OCI-LY1 (cell line): ENCODE results near the gene RXFP3.

ENCODE experiments used
- H2AFZ ChIP-seq: fragments of 200-600 bp; sonication (generic), shearing (Covaris generic); 2 replicates; pipeline ENCODE4 v1.6.0; 2014; ENCODE audit warnings: antibody characterized with exemption, mild to moderate bottlenecking, low read length
- H3F3A ChIP-seq: fragments of 200-600 bp; sonication (generic), shearing (Covaris generic); 2 replicates; pipeline ENCODE4 v1.6.0; 2014; ENCODE audit warnings: mild to moderate bottlenecking, antibody characterized with exemption, low read length, moderate library complexity; ENCODE audit not compliant: insufficient read depth
- H3K27ac ChIP-seq: fragments of 200-600 bp; sonication (generic); 2 replicates; pipeline ENCODE4 v1.5.1; 2014; ENCODE audit warnings: low read length, mixed run types, mild to moderate bottlenecking, low read depth; ENCODE audit not compliant: poor library complexity, severe bottlenecking
- H3K27me3 ChIP-seq: fragments of 200-600 bp; sonication (generic); 2 replicates; pipeline ENCODE4 v1.6.0; 2014; ENCODE audit warnings: antibody characterized with exemption, mild to moderate bottlenecking, low read length, moderate library complexity; ENCODE audit not compliant: insufficient read depth
- H3K36me3 ChIP-seq: fragments of 200-600 bp; sonication (generic); 2 replicates; pipeline ENCODE4 v1.6.1; 2014; ENCODE audit warnings: mild to moderate bottlenecking, antibody characterized with exemption, low read length, moderate library complexity, mixed read lengths; ENCODE audit not compliant: insufficient read depth
- H3K4me1 ChIP-seq: fragments of 200-600 bp; sonication (generic); 2 replicates; pipeline ENCODE4 v1.5.1; 2014; ENCODE audit warnings: mild to moderate bottlenecking, low read length, moderate library complexity; ENCODE audit not compliant: insufficient read depth, severe bottlenecking
- H3K4me2 ChIP-seq: fragments of 200-600 bp; sonication (generic), shearing (Covaris generic); 2 replicates; pipeline ENCODE4 v1.6.1; 2014; ENCODE audit warnings: low read length
- H3K4me3 ChIP-seq: fragments of 200-600 bp; sonication (generic); 2 replicates; pipeline ENCODE4 v1.5.1; 2014; ENCODE audit warnings: low read length, low read depth, mild to moderate bottlenecking, mixed read lengths; ENCODE audit not compliant: poor library complexity, severe bottlenecking
- H3K79me2 ChIP-seq: fragments of 200-600 bp; shearing (Covaris generic); 2 replicates; pipeline ENCODE4 v1.6.1; 2016; ENCODE audit warnings: mixed run types, low read length, mixed read lengths; ENCODE audit not compliant: insufficient read depth
- H3K9ac ChIP-seq: fragments of 200-600 bp; sonication (generic), shearing (Covaris generic); 2 replicates; pipeline ENCODE4 v1.6.1; 2014; ENCODE audit warnings: mild to moderate bottlenecking, low read length, mixed read lengths
- H3K9me2 ChIP-seq: fragments of 200-600 bp; sonication (generic), shearing (Covaris generic); 2 replicates; pipeline ENCODE4 v1.6.1; 2014; ENCODE audit warnings: low read depth, mild to moderate bottlenecking, low read length, mixed read lengths
- H3K9me3 ChIP-seq: fragments of 200-600 bp; shearing (Covaris generic); 2 replicates; pipeline ENCODE4 v1.6.1; 2014; ENCODE audit warnings: low read length, mixed read lengths
- H4K20me1 ChIP-seq: fragments of 200-600 bp; sonication (generic), shearing (Covaris generic); 2 replicates; pipeline ENCODE4 v1.6.0; 2016; ENCODE audit warnings: mild to moderate bottlenecking, low read length; ENCODE audit not compliant: insufficient read depth
- EZH2 ChIP-seq: fragments of 200-600 bp; sonication (generic), shearing (Covaris generic); IDR thresholded peaks from 2 replicates; pipeline ENCODE4 v1.8.0; 2017; ENCODE audit warnings: borderline replicate concordance, mixed run types, mild to moderate bottlenecking, antibody characterized with exemption, low read length, moderate library complexity, mixed read lengths
- TF ChIP-seq, protein P1 (sequence below): fragments of 200-600 bp; sonication (generic), shearing (Covaris generic); IDR thresholded peaks from 2 replicates; pipeline ENCODE4 v1.5.1; 2017; ENCODE audit warnings: mild to moderate bottlenecking, antibody characterized with exemption, low read length, moderate library complexity, mixed read lengths

Gene RXFP3

DNA sequence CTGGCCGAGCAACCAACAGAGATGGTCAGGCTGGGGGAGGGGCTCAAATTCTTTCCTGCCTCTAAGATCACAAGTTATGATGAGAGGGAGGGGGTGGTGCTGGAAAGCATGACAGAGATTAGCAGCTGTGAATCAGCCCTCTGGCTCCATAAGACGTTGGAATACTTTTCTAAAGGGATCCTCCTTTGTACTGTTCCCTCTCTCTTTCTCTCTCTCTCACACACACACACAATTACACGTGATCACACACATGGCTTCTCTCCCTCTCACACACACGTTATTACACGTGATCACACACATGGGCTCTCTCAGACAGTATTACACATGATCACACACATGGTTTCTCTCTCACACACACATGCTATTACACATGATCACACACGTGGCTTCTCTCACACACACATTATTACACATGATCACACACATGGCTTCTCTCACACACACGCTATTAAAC, 48.5 kb downstream of the RXFP3 start, which contains the start of gene SLC45A2:
TSS of gene SLC45A2 (minus strand) at position 23 of the 454 bp plus-strand sequence. CDS start 110 bp downstream, outside the sequence.
- TF ChIP-seq, protein P1, sequence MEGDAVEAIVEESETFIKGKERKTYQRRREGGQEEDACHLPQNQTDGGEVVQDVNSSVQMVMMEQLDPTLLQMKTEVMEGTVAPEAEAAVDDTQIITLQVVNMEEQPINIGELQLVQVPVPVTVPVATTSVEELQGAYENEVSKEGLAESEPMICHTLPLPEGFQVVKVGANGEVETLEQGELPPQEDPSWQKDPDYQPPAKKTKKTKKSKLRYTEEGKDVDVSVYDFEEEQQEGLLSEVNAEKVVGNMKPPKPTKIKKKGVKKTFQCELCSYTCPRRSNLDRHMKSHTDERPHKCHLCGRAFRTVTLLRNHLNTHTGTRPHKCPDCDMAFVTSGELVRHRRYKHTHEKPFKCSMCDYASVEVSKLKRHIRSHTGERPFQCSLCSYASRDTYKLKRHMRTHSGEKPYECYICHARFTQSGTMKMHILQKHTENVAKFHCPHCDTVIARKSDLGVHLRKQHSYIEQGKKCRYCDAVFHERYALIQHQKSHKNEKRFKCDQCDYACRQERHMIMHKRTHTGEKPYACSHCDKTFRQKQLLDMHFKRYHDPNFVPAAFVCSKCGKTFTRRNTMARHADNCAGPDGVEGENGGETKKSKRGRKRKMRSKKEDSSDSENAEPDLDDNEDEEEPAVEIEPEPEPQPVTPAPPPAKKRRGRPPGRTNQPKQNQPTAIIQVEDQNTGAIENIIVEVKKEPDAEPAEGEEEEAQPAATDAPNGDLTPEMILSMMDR = no peak
- no peak for TF ChIP-seq EZH2
- H3K4me2 ChIP-seq = no peak within 1 kb of the TSS
- H3F3A ChIP-seq = no peaks in the 10 kb centered on the region
- H3K27ac ChIP-seq = no peak within 1 kb of the TSS
- no peaks in the 10 kb centered on the region for H4K20me1 ChIP-seq
- H3K4me1 ChIP-seq = no peaks in the 10 kb centered on the region
- H3K79me2 ChIP-seq = no peaks in the 10 kb centered on the region
- H3K36me3 ChIP-seq = peaks cover 13% of the 10 kb centered on the region; the same call in 1 of the 2 replicates
- no peak within 1 kb of the TSS for H3K9ac ChIP-seq
- no peaks in the 10 kb centered on the region for H3K9me2 ChIP-seq
- no peaks in the 10 kb centered on the region for H3K27me3 ChIP-seq
- H3K4me3 ChIP-seq = no peak within 1 kb of the TSS
- H2AFZ ChIP-seq = no peak within 1 kb of the TSS
- peaks cover 5% of the 10 kb centered on the region; the same call in 1 of the 2 replicates for H3K9me3 ChIP-seq

DNA sequence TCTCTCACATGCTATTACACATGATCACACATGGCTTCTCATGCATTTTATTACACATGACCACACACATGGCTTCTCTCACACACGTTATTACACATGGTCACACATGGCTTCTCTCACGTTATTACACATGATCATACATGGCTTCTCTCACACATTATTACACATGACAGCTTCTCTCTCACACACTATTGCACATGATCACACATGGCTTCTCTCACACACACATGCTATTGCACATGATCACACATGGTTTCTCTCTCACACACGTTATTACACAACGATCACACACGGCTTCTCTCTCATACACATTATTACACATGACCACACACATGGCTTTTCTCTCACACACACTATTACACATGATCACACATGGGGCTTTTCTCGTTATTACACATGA, 49.3 kb downstream of the RXFP3 start:
- Histone ChIP-seq H3K79me2 (no peaks in the 10 kb centered on the region), H3F3A (no peaks in the 10 kb centered on the region), H3K4me1 (no peaks in the 10 kb centered on the region)

More for the DNA sequence above, 49.3 kb downstream of the RXFP3 start:
- Histone ChIP-seq H3K4me2 (no peak overlapping the region), H4K20me1 (no peaks in the 10 kb centered on the region), H3K36me3 (peaks cover 13% of the 10 kb centered on the region; the same call in 1 of the 2 replicates), H3K9me3 (peaks cover 5% of the 10 kb centered on the region; the same call in 1 of the 2 replicates), H3K27ac (no peak overlapping the region), H3K27me3 (no peaks in the 10 kb centered on the region), H2AFZ (no peak overlapping the region), H3K4me3 (no peak overlapping the region), H3K9ac (no peak overlapping the region), H3K9me2 (no peaks in the 10 kb centered on the region)
- TF ChIP-seq EZH2 = no peak
- TF ChIP-seq, protein P1 = no peak
